Effector memory CD8-positive, alpha-beta T cell (primary cell): ENCODE measurements around the gene MOXD1.
A peak's percentile ranks its signal among the peaks of the same experiment; 100 is the strongest.
"Not testable (repeated sequence)": the region's sequence is repeated elsewhere in the genome, so short reads cannot be mapped to it uniquely, and the experiment has no call there.

Experiments
- ATAC-seq: fragments of 150-1000 bp; cut with Tn5 transposase; replicated peaks from 2 replicates; pipeline ENCODE4 v1.10.0; 2021; ENCODE audit warnings: mild to moderate bottlenecking, moderate library complexity
- DNase-seq, 3 experiments: peaks; one replicate each; pipeline ENCODE4 v3.0.0; 2021
- H3K27ac Mint-ChIP-seq, 2 donors: one replicate each; pipeline ENCODE4 v1.8.0; 2022; ENCODE audit warnings: mild to moderate bottlenecking in 2 of 2, mixed read lengths in 2 of 2, moderate library complexity in 2 of 2
- H3K27me3 Mint-ChIP-seq, 2 donors: one replicate each; pipeline ENCODE4 v1.8.0; 2022; ENCODE audit warnings: mixed read lengths in 2 of 2
- H3K36me3 Mint-ChIP-seq: one replicate; pipeline ENCODE4 v1.8.0; 2022; ENCODE audit warnings: mild to moderate bottlenecking, moderate library complexity, mixed read lengths; ENCODE audit not compliant: insufficient read depth
- H3K4me1 Mint-ChIP-seq, 2 donors: one replicate each; pipeline ENCODE4 v1.8.0; 2022; ENCODE audit warnings: low read depth in 2 of 2, mixed read lengths in 2 of 2
- H3K4me3 Mint-ChIP-seq, 2 donors: one replicate each; pipeline ENCODE4 v1.8.0; 2022; ENCODE audit warnings: mild to moderate bottlenecking in 2 of 2, mixed read lengths in 2 of 2, moderate library complexity in 2 of 2
- H3K9me3 Mint-ChIP-seq, 2 donors: one replicate each; pipeline ENCODE4 v1.8.0; 2022; ENCODE audit warnings: mixed read lengths in 2 of 2

Gene MOXD1

DNA sequence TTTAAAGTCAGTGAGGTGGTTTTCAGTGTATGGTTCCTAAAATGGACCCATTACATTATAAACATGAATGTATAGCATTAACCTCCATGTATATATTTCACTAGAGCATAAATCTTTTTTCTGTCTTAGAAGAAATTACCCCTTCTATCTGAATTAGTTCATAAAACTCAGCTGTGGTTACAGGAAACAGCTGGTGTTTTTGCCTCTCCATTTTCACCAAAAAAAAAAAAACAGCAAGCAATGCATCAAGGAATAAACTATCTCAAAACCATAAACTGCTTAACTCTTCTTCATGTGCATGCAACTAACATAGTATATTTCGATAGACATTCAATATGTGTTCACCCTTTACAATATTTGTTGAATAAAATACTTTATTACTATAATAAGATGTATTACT, 40.2 kb downstream of the MOXD1 start:
- Mint-ChIP-seq H3K36me3 (peaks cover under 1% of the 10 kb centered on the region), H3K4me1 (no peaks in the 10 kb centered on the region), H3K4me3 (no peak overlapping the region), H3K27ac (no peak overlapping the region), H3K27me3 (peaks cover 0 to 15% of the 10 kb centered on the region in 2 donors), H3K9me3 (no peaks in the 10 kb centered on the region)
- DNase-seq (no peak), ATAC-seq (no peak)

DNA sequence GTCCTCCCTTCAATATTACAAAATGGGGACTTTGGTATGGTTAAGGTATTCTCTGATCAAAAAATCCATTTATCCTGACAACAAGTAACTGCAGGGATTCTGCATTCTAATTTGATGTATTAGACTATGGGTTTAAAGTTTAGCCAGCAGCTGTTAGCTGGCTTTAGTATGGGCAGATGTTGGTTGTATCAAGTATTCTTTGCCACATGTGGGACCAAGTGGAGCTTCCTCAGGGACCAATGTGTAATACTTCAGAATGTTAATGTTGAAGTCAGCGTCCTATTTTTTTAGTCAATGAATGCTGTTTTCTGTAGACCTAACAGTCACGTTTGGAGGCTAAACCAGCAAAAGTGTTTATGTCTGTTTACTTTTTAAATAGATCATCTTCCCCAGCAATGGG, 41.4 kb downstream of the MOXD1 start:
- Mint-ChIP-seq H3K36me3 (peaks cover 3% of the 10 kb centered on the region), H3K4me3 (no peak overlapping the region), H3K9me3 (no peaks in the 10 kb centered on the region), H3K27me3 (peaks cover 0 to 14% of the 10 kb centered on the region in 2 donors), H3K4me1 (peaks cover 4 to 5% of the 10 kb centered on the region in 2 donors), H3K27ac (no peak overlapping the region)
- ATAC-seq (no peak), DNase-seq (no peak)

DNA sequence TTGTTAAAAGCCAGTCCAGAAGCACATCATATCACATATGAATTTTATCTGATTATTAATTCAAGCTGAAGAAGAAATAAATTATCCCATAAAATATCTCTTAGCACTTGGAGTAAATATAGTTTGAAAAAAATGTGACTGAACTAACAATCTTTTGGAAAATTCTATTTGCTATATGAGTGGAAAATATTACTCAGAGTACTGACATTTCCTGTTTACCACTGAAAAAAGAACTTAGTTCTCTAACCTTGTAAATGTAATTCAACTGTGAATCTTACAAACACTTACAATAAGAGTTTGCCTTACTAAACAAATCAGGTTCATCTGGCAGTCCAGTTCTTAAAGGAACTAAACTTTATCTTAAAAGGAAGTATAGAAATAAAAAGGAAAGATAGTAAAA, 44.2 kb downstream of the MOXD1 start:
- Mint-ChIP-seq H3K27me3 (peaks cover 0 to 16% of the 10 kb centered on the region in 2 donors), H3K9me3 (no peaks in the 10 kb centered on the region), H3K4me1 (peaks cover 9 to 11% of the 10 kb centered on the region in 2 donors), H3K36me3 (peaks cover 6% of the 10 kb centered on the region), H3K4me3 (no peak overlapping the region), H3K27ac (no peak overlapping the region)
- ATAC-seq: no peak
- DNase-seq: no peak

DNA sequence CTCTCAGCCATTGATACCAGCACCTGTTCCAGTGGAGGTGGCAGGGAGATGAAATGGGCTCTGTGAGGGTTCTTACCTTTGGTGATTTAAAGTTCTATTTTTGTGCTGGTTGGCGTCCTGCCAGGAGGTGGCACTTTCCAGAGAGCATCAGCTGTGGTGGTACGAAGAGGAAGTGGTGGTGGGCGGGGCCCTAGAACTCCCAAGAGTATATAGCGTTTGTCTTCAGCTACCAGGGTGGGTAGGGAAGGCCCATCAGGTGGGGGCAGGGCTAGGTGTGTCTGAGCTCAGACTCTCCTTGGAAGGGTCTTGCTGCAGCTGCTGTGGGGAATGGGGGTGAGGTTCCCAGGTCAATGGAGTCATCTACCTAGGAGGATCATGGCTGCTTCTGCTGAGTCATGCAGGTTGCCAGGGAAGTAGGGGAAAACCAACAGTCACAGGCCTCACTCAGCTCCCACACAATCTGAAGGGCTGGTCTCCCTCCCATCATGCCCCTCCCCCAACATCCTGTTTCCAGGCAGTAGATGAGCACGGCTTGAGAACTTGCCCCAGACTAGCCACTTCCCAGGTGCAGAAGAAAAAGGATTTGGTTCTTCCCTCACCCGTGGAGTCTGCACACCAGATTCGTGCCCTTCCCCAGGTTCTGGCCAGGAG, 46.6 kb downstream of the MOXD1 start:
- DNase-seq (peak; percentile 7 to 16 (median 9)), ATAC-seq (peak; percentile 27)
- peaks cover 6% of the 10 kb centered on the region for H3K36me3 Mint-ChIP-seq
- peaks cover 16 to 18% of the 10 kb centered on the region in 2 donors for H3K27me3 Mint-ChIP-seq
- H3K27ac Mint-ChIP-seq: no peak overlapping the region
- H3K4me3 Mint-ChIP-seq: peak overlapping the region in 1 of 2 donors; percentile 43
- H3K4me1 Mint-ChIP-seq: peaks cover 9 to 11% of the 10 kb centered on the region in 2 donors
- no peaks in the 10 kb centered on the region for H3K9me3 Mint-ChIP-seq

DNA sequence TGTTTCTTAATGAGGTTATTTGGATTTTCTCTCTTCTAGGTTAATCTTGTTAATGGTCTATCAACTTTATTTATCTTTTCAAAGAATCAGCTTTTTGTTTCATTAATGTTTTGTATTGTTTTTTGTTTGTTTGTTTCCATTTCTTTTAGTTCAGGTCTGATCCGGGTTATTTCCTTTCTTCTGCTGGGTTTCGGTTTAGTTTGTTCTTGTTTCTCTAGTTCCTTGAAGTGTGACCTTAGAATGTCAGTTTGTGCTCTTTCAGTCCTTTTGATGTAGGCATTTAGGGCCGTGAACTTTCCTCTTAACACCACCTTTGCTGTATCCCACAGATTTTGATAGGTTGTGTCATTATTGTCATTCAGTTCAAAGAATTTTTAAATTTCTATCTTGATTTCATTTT, 49.3 kb downstream of the MOXD1 start:
- not testable (repeated sequence) for H3K4me3 Mint-ChIP-seq, ATAC-seq, H3K36me3 Mint-ChIP-seq, DNase-seq, H3K9me3 Mint-ChIP-seq, H3K27ac Mint-ChIP-seq
- H3K4me1 Mint-ChIP-seq: peaks cover 9 to 11% of the 10 kb centered on the region in 2 donors
- H3K27me3 Mint-ChIP-seq: peaks cover 16 to 20% of the 10 kb centered on the region in 2 donors

DNA sequence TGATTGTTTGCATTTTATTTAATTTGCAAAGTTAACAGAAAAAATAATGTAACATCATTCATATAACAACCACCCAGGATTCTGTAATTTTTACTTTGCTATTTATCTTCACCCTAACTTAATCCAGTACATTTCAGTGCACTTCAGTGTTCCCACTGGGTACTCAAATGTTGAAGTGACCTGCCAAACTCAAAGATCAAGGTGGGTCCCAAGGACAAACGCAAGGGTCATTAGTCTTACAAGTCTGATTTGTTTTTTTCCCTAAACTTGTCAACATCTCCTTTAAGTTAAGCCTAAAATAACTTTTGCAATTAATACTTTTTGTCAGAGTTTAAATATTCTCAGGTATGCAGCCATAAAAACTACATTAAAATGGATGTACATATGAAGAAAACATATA, 53.0 kb downstream of the MOXD1 start:
- Mint-ChIP-seq H3K4me3 (no peak overlapping the region), H3K27ac (no peak overlapping the region), H3K36me3 (no peaks in the 10 kb centered on the region), H3K27me3 (peaks cover 15 to 20% of the 10 kb centered on the region in 2 donors), H3K9me3 (no peaks in the 10 kb centered on the region), H3K4me1 (no peaks in the 10 kb centered on the region)
- DNase-seq (no peak), ATAC-seq (no peak)

DNA sequence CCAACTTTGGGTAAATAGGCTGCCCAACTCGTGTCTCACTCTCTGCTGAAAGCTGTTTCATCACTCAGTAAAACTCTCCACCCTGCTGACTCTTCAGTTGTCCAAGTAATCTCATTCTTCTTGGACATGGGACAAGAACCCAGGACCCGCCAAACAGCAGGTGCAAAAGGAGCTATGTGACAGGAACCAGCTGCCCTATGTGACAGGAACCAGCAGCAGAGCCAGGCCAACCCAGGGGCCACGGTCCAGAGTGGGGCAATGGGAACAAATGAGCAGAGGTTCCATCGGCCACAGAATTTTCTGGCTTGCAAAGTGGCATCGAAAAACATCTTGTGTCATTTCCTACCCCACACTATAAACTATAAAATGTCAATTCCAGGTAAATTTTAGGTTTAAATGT, 56.5 kb downstream of the MOXD1 start:
- H3K4me1 Mint-ChIP-seq: no peaks in the 10 kb centered on the region
- no peak overlapping the region for H3K4me3 Mint-ChIP-seq
- H3K27ac Mint-ChIP-seq: no peak overlapping the region
- no peak for ATAC-seq
- peaks cover 18 to 20% of the 10 kb centered on the region in 2 donors for H3K27me3 Mint-ChIP-seq
- H3K9me3 Mint-ChIP-seq: no peaks in the 10 kb centered on the region
- no peaks in the 10 kb centered on the region for H3K36me3 Mint-ChIP-seq
- DNase-seq: no peak

DNA sequence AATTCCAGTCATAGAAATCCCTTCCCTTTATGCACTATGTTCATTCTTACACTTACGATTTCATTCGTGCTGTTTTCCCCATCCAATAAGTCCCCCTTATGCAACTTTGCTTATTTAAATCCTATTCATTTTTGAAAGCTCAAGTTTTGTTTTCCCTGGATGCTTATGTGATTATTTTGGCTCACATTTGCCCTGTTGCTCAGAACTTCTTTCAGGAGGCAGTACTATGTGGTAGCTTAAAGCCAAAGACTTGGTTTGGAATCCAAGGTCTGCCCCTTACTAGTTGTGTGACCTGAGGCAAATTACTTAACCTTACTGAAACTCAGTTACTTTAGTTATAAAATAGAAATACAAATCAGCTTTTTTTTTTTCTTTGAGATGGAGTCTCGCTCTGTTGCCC, 59.6 kb downstream of the MOXD1 start:
- H3K27ac Mint-ChIP-seq: no peak overlapping the region
- no peaks in the 10 kb centered on the region for H3K4me1 Mint-ChIP-seq
- no peaks in the 10 kb centered on the region for H3K9me3 Mint-ChIP-seq
- ATAC-seq (no peak), DNase-seq (no peak)
- no peak overlapping the region for H3K4me3 Mint-ChIP-seq
- peaks cover 16 to 18% of the 10 kb centered on the region in 2 donors for H3K27me3 Mint-ChIP-seq
- H3K36me3 Mint-ChIP-seq: no peaks in the 10 kb centered on the region

DNA sequence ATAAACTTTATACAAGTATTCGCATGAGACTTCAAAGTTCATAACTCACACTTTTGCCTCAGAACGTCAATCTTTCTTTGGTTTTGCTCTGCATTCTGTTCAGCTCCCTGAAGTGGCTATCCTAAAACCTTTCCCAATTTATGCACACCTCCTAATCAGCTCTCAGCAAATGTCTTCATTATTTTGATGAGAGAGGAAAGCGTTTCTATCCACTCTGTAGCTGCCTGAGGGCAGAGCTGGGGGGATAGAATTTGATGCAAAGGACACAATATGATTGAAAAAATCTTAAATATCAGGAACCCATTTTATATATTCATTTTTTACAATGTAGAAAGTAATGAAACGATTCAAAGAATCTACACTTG, 66.8 kb downstream of the MOXD1 start:
- no peak for DNase-seq
- no peaks in the 10 kb centered on the region for H3K36me3 Mint-ChIP-seq
- no peak overlapping the region for H3K27ac Mint-ChIP-seq
- no peaks in the 10 kb centered on the region for H3K4me1 Mint-ChIP-seq
- no peak for ATAC-seq
- no peaks in the 10 kb centered on the region for H3K9me3 Mint-ChIP-seq
- no peak overlapping the region for H3K4me3 Mint-ChIP-seq
- peaks cover 6 to 12% of the 10 kb centered on the region in 2 donors for H3K27me3 Mint-ChIP-seq

DNA sequence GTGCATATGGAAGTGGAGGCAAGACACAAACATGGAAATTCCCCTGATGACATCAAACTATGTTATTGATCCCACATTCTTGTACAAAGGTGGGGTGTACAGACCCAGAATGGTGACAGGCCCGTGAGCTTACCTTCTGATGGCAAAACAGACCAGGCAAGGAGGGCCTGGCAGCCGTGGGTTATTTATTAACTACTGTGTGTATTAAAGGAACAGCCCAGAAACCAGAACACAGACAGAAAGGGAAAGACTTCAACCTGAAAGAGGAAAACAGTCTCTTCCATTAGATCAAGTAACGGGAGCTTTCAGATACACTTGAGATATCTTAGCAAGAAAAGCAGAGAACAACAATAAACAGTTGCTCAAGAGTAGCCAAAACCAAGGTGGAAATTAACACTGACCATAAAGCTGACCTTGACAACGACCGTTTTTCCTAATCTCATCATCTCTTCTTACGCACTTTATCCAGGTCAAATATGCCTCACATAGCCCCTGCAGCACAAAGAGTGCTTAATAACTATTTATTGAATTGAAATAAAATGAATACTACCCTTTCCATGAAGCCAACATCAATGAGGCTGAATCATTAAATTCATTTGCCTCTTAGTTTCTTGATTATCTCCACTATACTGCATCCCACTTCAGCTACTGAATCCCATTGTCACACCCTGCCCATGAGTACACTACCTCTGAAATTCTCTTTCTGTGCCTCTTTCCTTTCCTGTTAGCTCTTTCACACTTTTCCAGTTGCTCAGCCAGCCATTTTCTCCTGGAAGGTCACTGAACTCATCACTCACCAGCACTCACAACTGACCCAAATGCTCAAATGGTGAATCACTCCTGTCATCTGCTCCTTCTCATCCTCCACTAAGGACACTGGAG, 67.4 kb downstream of the MOXD1 start:
- no peak overlapping the region for H3K27ac Mint-ChIP-seq
- no peaks in the 10 kb centered on the region for H3K4me1 Mint-ChIP-seq
- H3K36me3 Mint-ChIP-seq: no peaks in the 10 kb centered on the region
- H3K4me3 Mint-ChIP-seq: no peak overlapping the region
- H3K27me3 Mint-ChIP-seq: peaks cover 6 to 12% of the 10 kb centered on the region in 2 donors
- ATAC-seq (no peak), DNase-seq (no peak)
- no peaks in the 10 kb centered on the region for H3K9me3 Mint-ChIP-seq

DNA sequence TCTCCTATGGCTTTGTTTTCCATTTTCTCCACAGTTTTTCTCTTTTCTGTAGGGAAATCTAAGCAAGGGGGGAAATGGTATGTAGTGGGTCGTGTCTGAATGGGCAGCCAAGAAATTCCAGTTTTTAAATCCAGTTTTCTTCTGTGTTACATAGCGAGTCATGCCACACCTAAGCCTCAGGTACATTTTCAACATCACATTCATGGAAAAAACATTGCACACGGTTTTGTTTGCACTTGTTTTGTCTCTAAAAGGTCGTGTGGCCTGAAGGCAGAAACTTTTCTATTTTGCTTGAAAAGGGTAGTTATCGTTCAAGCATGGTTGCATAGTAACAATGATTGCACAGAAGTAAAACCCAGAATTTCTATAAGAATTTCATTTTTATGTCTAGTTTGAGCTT, 70.5 kb downstream of the MOXD1 start:
- ATAC-seq (no peak), DNase-seq (no peak)
- Mint-ChIP-seq H3K4me1 (no peaks in the 10 kb centered on the region), H3K4me3 (no peak overlapping the region), H3K27me3 (peaks cover 6 to 12% of the 10 kb centered on the region in 2 donors), H3K27ac (no peak overlapping the region), H3K9me3 (no peaks in the 10 kb centered on the region), H3K36me3 (no peaks in the 10 kb centered on the region)

DNA sequence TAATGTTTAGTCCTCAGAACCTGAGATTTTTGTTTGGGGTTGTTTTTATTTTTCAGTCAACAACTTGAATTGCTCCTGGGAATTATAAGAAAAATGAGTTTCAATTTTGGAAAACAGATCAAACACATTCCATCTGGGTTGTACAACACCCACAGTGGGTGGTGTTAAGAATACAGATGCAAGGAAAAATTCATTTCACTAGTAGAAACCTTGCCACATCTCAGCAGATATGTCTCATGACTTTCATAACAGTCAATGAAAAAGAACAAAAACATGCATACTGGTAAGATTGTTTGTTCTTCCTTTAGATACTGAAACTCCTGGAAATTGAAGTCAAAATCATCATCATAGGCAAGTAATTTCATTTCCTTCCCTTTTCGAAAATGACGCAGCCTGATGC, 78.9 kb downstream of the MOXD1 start:
- Mint-ChIP-seq H3K27me3 (peaks cover 8 to 25% of the 10 kb centered on the region in 2 donors), H3K4me3 (no peak overlapping the region), H3K36me3 (no peaks in the 10 kb centered on the region), H3K9me3 (no peaks in the 10 kb centered on the region), H3K4me1 (no peaks in the 10 kb centered on the region), H3K27ac (no peak overlapping the region)
- no peak for ATAC-seq
- no peak for DNase-seq

DNA sequence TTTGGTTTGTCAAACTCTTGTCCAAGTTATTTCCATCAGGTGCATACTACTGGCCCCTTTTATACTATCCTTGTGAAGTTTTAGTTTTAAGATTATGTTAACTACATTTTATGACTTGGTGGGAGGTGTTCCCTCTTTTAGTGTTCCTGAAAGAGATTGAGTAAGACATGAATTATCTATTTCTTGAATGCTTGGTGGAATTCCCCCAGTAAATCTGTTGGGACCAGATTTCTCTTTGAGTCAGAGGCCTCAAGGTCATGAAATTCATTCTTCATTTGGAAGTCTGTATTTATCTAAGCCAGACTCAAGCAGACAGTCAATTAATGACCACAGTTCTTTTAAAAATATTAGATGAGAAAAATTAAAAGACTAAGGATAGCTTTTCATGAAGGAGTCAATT, 81.3 kb downstream of the MOXD1 start:
- Mint-ChIP-seq H3K27ac (no peak overlapping the region), H3K4me1 (no peaks in the 10 kb centered on the region), H3K36me3 (no peaks in the 10 kb centered on the region), H3K27me3 (peaks cover 4 to 20% of the 10 kb centered on the region in 2 donors), H3K4me3 (no peak overlapping the region), H3K9me3 (peaks cover 5 to 7% of the 10 kb centered on the region in 2 donors)
- DNase-seq (no peak), ATAC-seq (no peak)

DNA sequence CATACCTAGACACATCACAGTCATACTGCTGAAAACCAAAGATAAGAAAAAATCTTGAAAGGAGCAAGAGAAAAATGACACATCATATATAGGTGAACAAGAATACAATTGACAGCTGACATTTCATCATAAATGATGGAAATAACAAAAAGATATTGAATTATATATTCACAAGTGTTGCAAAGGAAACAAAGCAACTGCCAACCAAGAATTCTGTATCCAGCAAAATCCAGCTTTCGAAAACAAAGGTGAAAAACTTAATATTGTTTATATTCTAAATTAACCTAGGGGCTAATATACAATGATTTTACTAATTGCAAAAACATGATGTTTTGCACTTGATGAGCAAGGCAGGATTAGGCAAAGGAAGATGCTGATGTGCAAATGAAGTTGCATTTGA, 84.3 kb downstream of the MOXD1 start:
- ATAC-seq (no peak), DNase-seq (no peak)
- H3K36me3 Mint-ChIP-seq: no peaks in the 10 kb centered on the region
- no peaks in the 10 kb centered on the region for H3K4me1 Mint-ChIP-seq
- no peak overlapping the region for H3K4me3 Mint-ChIP-seq
- peaks cover 7 to 8% of the 10 kb centered on the region in 2 donors for H3K9me3 Mint-ChIP-seq
- H3K27ac Mint-ChIP-seq: no peak overlapping the region
- peaks cover 9 to 10% of the 10 kb centered on the region in 2 donors for H3K27me3 Mint-ChIP-seq
